ENCODE measurements around the gene CHEK1.

DNA sequence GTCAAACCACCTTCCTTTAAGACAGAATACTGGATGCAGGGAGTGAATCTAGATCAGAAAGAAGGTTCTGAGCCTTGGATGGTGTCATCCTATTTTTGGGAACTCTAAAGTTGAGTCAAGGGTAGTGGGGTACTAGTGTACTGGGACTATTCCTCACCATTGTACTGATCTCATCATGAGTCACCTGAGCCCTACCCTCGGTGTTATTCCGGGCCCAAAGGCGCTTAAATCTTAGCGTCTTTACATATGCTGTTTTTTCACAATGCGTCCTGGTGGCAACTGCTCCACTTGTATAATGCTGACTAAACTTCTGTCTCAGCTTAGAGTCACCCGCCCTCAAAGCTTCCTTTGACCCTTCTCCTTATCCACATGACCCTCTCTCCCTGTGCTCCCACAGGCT, 95.8 kb downstream of the CHEK1 start:
- TF ChIP-seq JUN (IDR thresholded peaks at IDR 0.05; ENCODE audit: borderline replicate concordance, insufficient read depth, insufficient read length, low read depth): no peak
- no peak for TF ChIP-seq CTCF (IDR thresholded peaks at IDR 0.05; ENCODE audit: extremely low read depth in 1 of 2, insufficient read depth in 1 of 2, low read depth in 1 of 2, low read length in 2 of 2)
- no peak for TF ChIP-seq POLR2A (IDR thresholded peaks at IDR 0.05; ENCODE audit: low read depth, low read length)
